Measurements from ENCODE around the gene FBXW9.
A peak's percentile ranks its signal among the peaks of the same experiment; 100 is the strongest.

Gene FBXW9

DNA sequence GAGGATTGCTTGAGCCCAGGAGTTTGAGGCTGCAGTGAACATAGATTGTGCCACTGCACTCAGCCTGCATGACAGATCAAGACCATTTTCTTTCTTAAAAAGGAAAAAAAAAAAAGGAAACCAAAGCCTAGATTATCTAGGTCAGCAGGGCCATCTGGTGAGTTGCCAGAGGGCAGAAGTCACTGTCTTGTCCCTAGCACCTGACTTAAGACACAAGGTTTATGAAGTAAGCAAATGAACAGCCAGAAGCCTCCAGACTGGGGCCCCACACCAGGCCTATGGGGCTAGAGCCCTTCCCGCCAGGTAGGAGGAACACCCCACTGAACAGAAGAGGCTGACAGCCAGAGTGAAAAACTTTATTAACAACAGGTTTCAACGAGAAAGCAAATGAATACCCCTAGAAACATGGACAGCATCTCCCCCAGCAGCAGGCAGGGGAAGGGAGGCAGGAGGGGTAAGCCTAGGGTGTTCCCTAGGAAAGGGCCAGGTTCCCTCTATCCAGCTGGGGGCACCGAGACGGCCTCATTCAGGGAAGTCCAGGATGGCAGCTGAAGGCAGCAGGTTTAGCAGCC, 28.6 kb downstream of the FBXW9 start:
- H3K27ac ChIP-seq, result peak overlapping the region; percentile 90
- no peak for TF ChIP-seq ZFX (IDR thresholded peaks at IDR 0.05; ENCODE audit: borderline replicate concordance)
- TF ChIP-seq, protein P1, sequence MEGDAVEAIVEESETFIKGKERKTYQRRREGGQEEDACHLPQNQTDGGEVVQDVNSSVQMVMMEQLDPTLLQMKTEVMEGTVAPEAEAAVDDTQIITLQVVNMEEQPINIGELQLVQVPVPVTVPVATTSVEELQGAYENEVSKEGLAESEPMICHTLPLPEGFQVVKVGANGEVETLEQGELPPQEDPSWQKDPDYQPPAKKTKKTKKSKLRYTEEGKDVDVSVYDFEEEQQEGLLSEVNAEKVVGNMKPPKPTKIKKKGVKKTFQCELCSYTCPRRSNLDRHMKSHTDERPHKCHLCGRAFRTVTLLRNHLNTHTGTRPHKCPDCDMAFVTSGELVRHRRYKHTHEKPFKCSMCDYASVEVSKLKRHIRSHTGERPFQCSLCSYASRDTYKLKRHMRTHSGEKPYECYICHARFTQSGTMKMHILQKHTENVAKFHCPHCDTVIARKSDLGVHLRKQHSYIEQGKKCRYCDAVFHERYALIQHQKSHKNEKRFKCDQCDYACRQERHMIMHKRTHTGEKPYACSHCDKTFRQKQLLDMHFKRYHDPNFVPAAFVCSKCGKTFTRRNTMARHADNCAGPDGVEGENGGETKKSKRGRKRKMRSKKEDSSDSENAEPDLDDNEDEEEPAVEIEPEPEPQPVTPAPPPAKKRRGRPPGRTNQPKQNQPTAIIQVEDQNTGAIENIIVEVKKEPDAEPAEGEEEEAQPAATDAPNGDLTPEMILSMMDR (IDR thresholded peaks at IDR 0.05), result no peak

DNA sequence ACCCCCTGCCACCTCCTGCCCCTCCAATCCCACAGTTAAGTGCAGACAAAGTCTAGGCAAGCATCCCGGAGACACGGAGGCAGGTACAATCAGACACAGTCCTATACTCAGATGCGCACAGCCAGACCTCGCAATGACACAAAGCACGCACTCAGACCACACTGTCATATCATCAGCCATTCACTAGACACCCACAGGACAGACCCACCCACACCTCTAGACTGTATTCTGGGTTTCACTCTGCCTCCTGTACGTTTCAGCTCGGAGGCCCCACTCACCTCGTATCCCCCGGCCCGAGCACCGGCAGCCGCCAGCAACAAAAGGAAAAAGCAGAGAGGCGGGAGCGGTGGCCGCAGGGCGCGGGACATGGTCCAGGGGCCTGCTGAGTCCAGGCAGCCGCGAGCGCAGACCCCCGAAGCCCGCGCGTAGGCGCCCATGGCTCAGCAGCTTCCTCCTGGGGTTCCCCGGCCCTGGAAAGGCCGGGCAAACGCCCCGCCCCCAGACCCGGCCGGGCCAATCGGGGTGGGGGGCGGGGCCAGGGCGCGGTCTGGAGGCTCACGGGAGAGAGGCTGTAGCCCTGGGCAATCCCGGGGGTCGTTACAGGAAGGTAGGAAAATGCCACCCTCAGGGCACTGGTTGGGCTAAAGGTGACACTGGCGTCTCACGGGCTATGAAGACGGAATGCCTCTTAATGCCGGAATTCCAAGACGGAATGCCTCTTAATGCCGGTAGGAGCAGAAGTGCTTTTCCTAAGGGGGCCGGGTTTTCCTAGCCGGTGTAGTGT, 30.0 kb downstream of the FBXW9 start, which contains the start of the genes MAN2B1 and WDR83:
Gene MAN2B1 (minus strand): TSS at position 478 of the 784 bp plus-strand sequence. CDS start 41 bp downstream, at position 437.
Gene WDR83 (plus strand): TSS at position 543 of the 784 bp plus-strand sequence. CDS start 2,984 bp downstream, outside the sequence.
- TF ChIP-seq, protein P1 (IDR thresholded peaks at IDR 0.05), result no peak
- no peak for TF ChIP-seq ZFX (IDR thresholded peaks at IDR 0.05; ENCODE audit: borderline replicate concordance)
- peak within 1 kb of the TSS; percentile 90 for H3K27ac ChIP-seq

DNA sequence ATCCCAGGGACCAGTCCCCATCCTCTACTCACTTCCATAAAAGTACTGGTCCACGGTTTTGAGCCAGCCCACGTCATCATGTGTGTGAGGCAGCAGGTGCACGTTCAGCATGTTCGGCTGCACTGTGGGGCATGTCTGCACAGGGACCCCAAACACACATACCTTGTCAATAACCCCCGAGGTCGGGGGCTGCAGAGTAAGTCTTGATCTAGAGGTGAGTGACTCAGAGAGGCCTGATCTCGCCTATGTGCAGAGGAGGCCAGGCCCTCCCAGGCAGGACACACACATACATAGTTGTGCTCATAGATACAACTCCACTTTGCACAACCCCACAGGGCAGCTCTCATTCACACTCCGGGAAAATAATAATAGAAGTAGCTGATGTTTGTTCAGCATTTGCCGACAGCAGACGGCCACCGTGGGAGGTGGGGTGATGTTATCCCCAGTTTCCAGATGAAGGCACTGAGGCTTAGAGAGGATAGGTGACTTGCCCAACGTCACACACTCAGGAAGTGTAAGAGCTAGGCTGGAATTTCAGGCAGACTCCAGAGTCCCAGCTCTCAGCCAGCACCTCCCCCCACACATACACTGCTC, 30.7 kb downstream of the FBXW9 start:
- peak overlapping the region; percentile 90 for H3K27ac ChIP-seq
- TF ChIP-seq, protein P1 (IDR thresholded peaks at IDR 0.05), result no peak
- TF ChIP-seq ZFX (IDR thresholded peaks at IDR 0.05; ENCODE audit: borderline replicate concordance), result no peak

DNA sequence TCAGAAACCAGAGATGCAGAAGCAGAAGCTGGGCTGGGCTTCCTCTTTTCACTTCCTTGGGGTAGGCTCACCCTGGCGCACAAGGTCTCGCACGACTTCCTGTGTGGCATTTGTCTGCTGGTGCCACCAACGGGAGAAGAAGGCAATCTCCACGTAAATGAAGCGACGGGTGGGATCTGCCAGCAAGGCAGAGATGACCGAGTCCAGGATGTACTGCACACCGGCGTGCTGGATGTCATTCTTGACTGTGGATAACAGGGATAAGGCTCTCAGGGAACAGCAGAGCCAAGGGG, 31.2 kb downstream of the FBXW9 start:
- TF ChIP-seq, protein P1 (IDR thresholded peaks at IDR 0.05), result no peak
- TF ChIP-seq ZFX (IDR thresholded peaks at IDR 0.05; ENCODE audit: borderline replicate concordance), result no peak
- no peak overlapping the region for H3K27ac ChIP-seq

DNA sequence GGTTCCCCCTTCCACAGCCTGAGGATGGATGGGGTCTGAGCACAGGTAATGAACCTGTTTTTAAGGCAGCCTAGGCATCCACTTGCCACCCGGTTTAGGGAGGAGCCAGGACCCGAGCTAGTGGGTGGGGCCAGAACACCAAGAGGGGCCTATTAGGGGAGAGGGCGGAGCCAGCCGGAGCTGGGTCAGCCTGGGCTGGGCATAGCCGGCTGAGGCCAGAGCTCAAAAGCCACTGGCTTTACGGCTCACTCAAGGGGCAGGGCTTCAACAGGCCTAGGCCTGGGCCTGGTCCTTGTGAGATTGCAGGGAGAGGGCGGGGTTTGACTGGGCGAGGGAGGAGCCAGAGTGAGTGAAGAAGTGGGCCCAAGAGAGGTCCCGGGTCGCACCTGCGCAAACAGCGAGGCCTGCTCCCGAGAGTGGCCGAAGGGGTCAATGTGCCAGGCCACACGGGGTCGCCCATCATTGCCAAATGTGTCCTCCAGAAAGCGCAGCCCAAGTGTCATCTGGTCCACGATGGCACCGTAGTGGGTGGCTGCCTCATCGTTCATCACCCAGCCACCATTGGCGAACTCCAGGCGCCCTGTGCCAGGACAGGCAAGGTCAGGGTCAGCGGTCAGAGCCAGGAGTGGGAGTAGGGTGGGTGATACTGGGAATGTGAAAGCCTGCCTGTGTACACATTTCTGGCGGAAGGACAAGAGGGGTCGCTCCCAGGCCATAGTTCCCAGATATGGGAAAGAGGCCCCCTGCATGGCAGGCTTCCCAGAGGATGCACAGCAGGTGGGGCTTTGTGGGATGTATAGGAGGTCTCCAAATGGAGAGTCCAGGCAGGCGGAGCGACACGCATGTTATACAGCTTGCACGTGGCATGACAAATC, 31.8 kb downstream of the FBXW9 start:
- H3K27ac ChIP-seq, result peak overlapping the region; percentile 38; the same call in 1 of the 2 replicates

DNA sequence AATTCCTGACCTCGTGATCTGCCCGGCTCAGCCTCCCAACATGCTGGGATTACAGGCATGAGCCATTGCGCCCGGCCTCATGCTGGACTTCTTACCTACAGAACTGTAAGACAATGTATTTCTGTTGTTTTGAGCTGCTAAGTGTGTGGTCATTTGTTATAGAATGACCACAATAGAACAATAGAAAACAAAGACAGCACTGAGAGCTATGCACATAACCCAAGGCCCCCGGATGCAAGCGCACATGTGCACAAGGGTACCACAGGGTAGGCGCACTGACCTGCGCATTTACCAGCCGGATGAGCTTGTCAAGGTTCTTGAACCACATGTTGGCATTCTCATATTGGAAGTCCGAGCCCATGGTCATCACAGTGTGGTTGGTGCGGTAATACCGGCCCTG, 35.5 kb downstream of the FBXW9 start:
- TF ChIP-seq ZFX (IDR thresholded peaks at IDR 0.05; ENCODE audit: borderline replicate concordance), result no peak
- TF ChIP-seq, protein P1 (IDR thresholded peaks at IDR 0.05), result no peak
- no peak overlapping the region for H3K27ac ChIP-seq

More for the DNA sequence above, 31.8 kb downstream of the FBXW9 start:
- TF ChIP-seq, protein P1 (IDR thresholded peaks at IDR 0.05), result no peak
- no peak for TF ChIP-seq ZFX (IDR thresholded peaks at IDR 0.05; ENCODE audit: borderline replicate concordance)
